PC-3 (cell line): ENCODE data around the gene TMX2.

ENCODE experiments used
- EZH2 ChIP-seq: fragments of 300-600 bp; sonication (generic); IDR thresholded peaks from one replicate; pipeline ENCODE4 v1.6.1; 2017; ENCODE audit warnings: antibody characterized with exemption, mild to moderate bottlenecking, low read length; ENCODE audit not compliant: unreplicated experiment
- EZH2phosphoT487 ChIP-seq: fragments of 300-600 bp; sonication (generic); IDR thresholded peaks from 2 replicates; pipeline ENCODE4 v1.6.1; 2018; ENCODE audit warnings: mild to moderate bottlenecking, antibody characterized with exemption, low read length, borderline replicate concordance
- TF ChIP-seq, protein P1 (sequence below): fragments of 300-600 bp; sonication (generic); conservative IDR thresholded peaks from 2 replicates; pipeline ENCODE4 v1.5.1; 2017; ENCODE audit warnings: antibody characterized with exemption, low read depth, mild to moderate bottlenecking, low read length

DNA sequence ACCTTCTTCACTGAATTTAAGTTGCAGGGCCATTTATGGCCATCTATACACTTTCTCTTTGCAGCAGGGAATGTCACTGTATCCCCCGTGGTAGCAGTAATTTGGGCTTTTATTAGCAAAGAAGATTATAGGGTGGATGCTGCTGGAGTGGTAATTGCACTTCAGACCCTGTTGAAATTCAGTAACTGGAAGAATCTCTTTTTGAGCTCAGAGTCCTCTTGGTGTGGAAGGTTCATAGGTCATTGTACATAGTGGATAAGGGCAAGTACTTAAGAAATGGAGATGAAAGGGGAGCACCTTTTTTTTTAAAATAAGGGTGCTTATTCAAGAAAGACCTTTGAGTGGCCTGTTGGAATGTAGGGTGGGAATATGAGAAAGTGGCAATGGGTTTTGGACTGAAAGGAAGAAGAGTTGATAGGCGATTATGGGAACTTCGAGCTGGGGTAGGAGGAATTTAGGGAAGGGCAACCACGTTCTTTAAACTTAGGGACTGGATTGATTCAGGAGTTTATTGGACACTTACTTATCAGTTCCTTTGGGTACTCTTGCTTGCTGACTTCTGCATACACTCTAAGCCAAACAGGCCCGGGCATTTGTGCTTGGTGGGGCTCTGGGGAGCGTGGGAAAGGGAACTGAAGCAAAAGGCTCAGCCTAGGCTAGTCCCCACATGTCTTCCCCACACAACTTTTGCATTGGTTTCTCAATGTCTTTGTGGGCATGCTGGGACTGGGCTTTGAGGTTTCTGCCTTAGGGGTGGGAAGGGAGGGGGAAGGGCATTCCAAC lies 75.7 kb downstream of the TMX2 start:
- TF ChIP-seq, protein P1, sequence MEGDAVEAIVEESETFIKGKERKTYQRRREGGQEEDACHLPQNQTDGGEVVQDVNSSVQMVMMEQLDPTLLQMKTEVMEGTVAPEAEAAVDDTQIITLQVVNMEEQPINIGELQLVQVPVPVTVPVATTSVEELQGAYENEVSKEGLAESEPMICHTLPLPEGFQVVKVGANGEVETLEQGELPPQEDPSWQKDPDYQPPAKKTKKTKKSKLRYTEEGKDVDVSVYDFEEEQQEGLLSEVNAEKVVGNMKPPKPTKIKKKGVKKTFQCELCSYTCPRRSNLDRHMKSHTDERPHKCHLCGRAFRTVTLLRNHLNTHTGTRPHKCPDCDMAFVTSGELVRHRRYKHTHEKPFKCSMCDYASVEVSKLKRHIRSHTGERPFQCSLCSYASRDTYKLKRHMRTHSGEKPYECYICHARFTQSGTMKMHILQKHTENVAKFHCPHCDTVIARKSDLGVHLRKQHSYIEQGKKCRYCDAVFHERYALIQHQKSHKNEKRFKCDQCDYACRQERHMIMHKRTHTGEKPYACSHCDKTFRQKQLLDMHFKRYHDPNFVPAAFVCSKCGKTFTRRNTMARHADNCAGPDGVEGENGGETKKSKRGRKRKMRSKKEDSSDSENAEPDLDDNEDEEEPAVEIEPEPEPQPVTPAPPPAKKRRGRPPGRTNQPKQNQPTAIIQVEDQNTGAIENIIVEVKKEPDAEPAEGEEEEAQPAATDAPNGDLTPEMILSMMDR: no peak
- TF ChIP-seq EZH2: no peak
- no peak for TF ChIP-seq EZH2phosphoT487
